GM18507 (cell line): ENCODE data around the gene AOC3.
"Not testable (repeated sequence)": the region's sequence is repeated elsewhere in the genome, so short reads cannot be mapped to it uniquely, and the experiment has no call there.

Experiments
- DNase-seq: peaks from one replicate; pipeline ENCODE4 v3.0.0; 2011; ENCODE audit warnings: low read depth; ENCODE audit not compliant: insufficient read length; ENCODE audit errors: extremely low spot score
- FAIRE-seq: peaks from 2 replicates; lab custom pipeline; 2011; peaks lifted over from hg19 to GRCh38; lab: Jason Lieb, UNC

The AOC3 gene

GRCh38 chr17:42883802-42884558 is 33.0 kb downstream of the AOC3 start:
- no peak for DNase-seq

DNA sequence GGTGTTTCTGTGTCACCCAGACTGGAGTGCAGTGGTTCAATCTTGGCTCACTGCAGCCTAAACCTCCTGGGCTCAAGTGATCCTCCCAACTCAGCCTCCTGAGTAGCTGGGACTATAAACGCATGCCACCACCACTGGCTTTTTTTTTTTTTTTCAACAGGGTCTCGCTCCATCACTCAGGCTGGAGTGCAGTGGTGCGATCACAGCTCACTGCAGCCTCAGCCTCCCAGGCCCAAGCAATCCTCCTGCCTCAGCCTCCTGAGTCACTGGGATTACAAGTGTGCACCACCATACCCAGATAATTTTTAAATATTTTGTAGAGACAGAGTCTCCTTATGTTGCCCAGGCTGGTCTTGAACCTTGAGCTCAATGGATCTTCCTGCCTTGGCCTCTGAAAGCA is 34.8 kb downstream of the AOC3 start:
- DNase-seq, FAIRE-seq: not testable (repeated sequence)

More at GRCh38 chr17:42883802-42884558, 33.0 kb downstream of the AOC3 start:
- FAIRE-seq: no peak

- DNase-seq (no peak), FAIRE-seq (no peak)
These were observed 35.5 kb downstream of the AOC3 start for GRCh38 chr17:42886283-42887176.

DNA sequence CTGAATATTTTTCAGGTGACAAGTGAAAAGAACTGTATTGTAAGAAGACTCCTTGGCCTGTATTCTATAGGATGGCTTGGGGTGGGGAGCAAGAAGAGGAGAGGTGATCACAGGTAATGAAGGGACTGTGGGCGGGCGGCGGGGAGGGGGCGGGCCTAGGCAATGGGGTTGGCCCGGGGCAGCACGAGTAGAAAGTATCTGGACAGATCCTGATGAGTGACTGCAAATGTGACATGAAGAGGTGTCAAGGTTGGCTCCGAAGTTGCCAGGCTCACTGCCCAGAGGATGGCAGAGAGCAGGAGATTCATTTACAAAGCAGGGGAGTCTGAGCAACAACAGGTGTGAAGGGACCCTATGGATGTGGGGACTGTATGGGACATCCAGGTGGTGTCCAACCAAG is 38.8 kb downstream of the AOC3 start:
- DNase-seq: no peak
- no peak for FAIRE-seq

DNA sequence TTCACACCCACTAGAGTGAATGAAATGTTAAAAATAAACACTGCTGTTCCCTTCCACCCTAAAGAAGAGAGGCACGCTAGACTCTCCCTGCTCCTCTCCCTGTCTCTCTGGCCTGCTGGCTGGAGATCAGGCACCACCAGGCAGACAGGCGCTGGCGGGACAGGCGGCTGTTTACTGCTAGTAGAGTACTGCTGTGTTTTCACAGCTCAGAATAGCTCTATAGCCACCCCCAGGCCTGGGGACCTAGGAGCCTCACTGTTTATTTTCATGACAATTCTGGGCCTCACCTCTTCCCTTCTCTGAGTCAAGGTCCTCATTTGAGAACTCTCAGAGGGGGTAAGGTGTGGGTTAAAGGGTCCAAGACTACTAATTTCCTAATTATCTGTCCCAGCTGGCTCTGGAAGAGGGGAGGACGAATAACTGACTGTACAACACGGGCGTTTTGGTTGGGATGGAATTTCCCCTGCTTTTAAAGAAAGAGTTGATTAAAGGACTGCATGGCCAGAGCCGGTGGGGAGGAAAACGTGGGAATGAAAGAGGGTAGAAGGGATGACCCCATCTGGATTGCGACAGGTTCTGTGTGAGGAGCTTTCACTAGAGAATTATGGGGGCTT is 40.6 kb downstream of the AOC3 start:
- FAIRE-seq: no peak
- DNase-seq: no peak

GRCh38 chr17:42893359-42893758 is 42.4 kb downstream of the AOC3 start:
- DNase-seq: no peak

DNA sequence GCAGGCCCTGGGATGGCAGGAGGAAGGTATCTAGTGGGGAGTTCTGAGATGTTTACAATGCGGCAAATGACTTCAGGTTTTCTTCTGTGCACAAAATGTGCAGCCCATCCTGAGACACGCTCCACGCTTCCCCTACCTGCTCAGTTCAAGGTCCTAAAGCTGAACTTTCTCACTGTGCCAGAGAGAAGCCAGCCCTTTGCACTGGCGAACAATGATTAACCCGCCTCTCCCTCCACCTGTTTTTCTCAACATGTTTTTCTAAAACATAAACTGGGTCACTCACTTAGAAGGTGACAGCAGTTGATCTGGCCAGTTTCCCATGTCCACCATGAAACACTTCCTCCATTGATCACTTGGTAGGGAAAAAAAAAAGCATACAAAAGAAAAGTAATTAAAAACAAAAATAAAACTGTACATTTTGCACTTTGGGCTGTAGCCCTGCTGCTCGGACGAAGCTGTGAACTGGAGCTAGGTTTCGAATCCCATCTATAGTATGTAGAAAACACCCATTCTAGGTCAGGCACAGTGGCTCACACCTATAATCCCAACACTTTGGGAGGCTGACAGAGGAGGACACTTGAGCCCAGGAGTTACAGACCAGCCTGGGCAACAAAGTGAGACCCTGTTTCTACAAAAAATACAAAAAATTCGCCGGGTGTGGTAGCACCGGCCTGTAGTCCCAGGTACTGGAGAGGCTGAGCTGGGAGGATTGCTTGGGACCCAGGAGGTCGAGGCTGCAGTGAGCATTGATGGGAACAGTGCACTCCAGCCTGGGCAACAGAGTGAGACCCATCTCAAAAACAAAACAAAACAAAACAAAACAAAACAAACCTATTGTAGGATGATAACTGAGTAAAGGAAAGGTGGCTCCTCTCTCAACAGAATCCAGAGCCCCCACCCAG is 43.5 kb downstream of the AOC3 start:
- FAIRE-seq (no peak), DNase-seq (no peak)

More at GRCh38 chr17:42893359-42893758, 42.4 kb downstream of the AOC3 start:
- no peak for FAIRE-seq

DNA sequence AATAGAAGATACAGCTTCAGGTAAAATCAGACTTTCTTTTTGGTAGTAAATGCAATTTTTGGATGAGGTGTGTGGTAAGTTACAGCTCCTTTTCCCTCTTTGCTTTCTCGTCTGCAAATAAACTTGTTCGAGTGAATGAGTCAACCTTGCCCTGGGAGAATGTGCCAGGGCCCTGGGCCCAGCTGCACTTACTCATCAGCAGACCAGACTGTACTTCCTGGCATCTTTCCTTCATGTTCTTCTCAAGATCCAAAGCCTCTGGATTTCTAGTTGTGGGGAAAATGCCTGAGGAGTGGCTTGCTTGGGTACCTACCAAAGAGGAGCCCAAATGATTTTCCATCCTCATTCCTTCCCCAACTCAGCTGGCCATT is 44.2 kb downstream of the AOC3 start:
- DNase-seq (no peak), FAIRE-seq (no peak)

GRCh38 chr17:42898147-42898811 is 47.3 kb downstream of the AOC3 start:
- FAIRE-seq (no peak), DNase-seq (no peak)

DNA sequence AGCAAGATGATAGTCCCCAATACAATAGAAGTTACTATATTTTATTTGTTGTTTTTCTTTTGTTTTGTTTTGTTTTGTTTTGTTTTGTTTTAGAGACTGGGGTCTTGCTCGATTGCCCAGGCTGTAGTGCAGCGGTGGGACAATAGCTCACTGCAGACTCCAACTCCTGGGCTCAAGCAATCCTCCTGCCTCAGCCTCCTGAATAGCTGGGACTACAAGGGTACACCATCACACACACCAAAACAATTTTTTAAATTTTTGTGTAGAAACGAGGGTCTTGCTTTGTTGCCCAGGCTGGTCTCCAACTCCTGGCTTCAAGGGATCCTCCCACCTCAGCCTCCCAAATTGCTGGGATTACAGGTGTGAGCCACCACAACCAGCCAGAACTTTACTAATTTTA is 49.0 kb downstream of the AOC3 start:
- DNase-seq, FAIRE-seq: not testable (repeated sequence)

DNA sequence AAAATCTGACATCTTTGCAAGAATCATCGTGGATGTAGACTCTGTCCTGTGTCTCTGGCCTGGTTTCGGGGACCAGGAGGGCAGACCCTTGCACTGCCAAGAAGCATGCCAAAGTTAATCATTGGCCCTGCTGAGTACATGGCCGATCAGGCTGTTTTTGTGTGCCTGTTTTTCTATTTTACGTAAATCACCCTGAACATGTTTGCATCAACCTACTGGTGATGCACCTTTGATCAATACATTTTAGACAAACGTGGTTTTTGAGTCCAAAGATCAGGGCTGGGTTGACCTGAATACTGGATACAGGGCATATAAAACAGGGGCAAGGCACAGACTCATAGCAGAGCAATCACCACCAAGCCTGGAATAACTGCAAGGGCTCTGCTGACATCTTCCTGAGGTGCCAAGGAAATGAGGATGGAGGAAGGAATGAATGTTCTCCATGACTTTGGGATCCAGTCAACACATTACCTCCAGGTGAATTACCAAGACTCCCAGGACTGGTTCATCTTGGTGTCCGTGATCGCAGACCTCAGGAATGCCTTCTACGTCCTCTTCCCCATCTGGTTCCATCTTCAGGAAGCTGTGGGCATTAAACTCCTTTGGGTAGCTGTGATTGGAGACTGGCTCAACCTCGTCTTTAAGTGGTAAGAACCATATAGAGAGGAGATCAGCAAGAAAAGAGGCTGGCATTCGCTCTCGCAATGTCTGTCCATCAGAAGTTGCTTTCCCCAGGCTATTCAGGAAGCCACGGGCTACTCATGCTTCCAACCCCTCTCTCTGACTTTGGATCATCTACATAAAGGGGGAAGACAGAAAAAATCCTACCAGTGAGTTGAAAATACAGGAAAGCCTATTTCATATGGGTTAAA is 49.7 kb downstream of the AOC3 start, which contains the start of gene G6PC1:
Gene G6PC1 (plus strand): TSS at position 340 of the 872 bp plus-strand sequence. CDS start 78 bp downstream, at position 418.
- DNase-seq: no peak

DNA sequence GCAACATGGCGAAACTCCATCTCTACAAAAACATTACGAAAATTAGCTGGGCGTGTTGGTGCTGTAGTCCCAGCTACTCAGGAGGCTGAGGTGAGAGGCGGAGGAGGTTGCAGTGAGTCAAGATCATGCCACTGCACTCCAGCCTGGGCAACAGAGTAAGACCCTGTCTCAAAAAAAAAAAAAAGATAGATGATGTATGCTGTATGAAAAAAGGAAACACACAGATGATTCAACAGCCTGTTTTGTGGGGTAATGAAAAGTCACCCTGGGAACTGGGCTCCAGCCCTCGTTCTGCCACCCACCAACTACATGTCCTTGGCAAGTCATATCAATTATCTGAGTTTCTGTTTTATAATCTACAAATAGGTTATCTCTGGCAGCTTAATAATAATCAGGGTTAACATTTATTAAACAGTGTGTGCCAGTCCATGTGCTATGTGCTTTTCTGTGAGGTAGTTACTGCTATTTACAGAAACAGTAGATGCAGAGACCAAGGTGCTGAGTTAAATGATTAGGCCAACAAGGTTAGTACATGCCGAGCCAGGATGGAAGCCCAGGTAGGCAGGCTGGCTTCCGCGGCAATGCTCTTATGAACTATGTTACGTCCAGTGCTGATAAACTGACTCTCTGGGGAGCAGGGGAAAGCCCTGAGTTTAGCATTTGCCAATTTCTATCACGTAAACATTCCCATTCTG is 50.7 kb downstream of the AOC3 start:
- DNase-seq: no peak
- FAIRE-seq: no peak

More for the DNA sequence above, 49.7 kb downstream of the AOC3 start, which contains the start of gene G6PC1:
- FAIRE-seq: no peak

DNA sequence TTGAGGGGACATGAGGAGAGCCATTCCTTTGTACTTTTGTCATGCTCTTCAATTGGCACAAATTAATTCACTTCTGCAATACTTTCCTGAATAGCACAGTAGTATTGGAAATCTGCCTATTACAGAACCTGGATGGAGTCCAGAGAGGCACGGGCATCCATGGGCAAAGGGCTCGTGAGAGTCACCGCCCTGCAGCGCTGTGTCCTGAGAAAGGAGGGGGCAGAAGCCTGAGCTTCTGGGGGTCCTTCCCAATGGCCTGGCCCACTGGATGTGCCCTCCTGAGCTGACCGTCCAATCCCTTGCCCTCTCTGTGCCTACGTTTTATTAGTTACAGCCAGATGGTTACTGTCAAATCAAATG is 53.1 kb downstream of the AOC3 start:
- FAIRE-seq (no peak), DNase-seq (no peak)

DNA sequence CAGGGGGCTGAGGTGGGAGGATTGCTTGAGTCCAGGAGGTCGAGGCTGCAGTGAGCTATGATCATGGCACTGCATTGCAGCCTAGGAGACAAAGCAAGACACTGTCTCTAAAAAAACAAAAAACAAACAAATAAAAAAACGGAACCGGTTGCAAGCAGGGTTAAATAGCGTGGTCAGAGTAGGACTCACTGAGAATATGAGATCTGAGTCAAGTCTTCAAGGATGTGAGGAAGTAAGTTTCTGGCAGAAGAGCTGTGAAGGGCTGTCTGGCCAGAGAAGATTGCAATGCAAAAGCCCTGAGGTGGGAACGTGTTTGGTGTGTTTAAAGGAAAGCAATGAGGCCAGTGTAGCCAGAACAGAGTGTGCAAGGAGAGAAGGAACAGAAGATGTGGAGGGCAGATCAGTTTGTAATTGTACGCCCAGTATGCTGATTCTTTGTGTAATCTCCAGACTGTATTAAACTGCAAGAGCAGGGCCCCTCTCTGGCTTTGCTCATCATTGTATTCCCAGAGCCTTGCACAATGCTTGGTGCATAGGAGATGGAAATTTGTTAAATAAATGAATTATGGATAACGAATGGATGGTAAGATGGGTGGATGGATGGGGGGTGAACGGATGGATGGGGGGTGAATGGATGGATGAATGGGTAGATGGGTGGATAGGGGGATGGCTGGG is 55.9 kb downstream of the AOC3 start:
- DNase-seq (no peak), FAIRE-seq (no peak)
